ENCODE results near the gene MEGF8.

The MEGF8 gene

DNA sequence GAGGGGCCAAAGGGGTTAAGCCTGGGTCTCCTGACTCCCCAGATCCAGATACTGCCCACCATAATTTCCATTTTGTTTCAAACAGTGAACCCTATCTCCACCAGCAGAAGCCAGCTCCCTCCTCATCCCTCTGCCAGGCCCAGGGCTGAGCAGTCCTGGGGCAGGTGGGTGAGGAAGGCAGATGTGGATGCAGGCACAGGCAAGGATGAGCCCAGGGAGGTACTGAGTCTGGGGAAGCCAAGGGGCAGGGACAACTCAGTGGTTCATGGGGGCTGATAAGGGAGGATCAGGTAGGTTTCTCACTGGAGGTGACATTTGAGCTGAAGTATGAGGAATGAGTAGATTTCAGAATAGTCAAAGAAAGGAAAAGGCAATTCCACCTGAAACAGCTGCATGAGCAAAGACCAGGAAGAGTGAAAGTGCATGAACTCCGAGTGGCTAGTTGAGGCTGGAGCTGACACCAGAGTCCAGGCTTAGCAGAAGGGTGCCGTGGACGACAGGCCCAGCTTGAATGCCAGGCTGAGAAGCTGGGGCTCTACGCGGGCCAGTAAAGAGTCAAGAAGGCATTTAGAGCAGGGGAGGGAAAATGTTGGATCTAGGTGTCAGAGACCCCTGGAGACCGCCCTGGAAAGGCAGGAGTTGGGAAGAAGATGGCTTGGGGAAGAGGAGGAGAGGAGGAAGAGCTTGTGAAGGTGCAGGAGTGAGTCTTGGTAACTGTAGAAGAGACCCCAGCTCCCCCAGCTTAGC, 46.1 kb upstream of the MEGF8 start:
- DNase-seq, result no peak
- TF ChIP-seq, protein P1, sequence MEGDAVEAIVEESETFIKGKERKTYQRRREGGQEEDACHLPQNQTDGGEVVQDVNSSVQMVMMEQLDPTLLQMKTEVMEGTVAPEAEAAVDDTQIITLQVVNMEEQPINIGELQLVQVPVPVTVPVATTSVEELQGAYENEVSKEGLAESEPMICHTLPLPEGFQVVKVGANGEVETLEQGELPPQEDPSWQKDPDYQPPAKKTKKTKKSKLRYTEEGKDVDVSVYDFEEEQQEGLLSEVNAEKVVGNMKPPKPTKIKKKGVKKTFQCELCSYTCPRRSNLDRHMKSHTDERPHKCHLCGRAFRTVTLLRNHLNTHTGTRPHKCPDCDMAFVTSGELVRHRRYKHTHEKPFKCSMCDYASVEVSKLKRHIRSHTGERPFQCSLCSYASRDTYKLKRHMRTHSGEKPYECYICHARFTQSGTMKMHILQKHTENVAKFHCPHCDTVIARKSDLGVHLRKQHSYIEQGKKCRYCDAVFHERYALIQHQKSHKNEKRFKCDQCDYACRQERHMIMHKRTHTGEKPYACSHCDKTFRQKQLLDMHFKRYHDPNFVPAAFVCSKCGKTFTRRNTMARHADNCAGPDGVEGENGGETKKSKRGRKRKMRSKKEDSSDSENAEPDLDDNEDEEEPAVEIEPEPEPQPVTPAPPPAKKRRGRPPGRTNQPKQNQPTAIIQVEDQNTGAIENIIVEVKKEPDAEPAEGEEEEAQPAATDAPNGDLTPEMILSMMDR (IDR thresholded peaks at IDR 0.05; ENCODE audit: low read depth, low read length, missing control alignments), result no peak
- H3K27me3 ChIP-seq (replicated peaks), result no peaks in the 10 kb centered on the region
- H3K27ac ChIP-seq, result no peak overlapping the region
- H3K4me3 ChIP-seq (ENCODE audit: low read depth, low read length), result peak overlapping the region; percentile 68
- peaks cover 14% of the 10 kb centered on the region for H3K36me3 ChIP-seq (replicated peaks)
- in situ Hi-C loops (cut with HindIII; ENCODE audit: low pct_ligation_motif_present, low sequenced_read_pairs), result no loop called here

DNA sequence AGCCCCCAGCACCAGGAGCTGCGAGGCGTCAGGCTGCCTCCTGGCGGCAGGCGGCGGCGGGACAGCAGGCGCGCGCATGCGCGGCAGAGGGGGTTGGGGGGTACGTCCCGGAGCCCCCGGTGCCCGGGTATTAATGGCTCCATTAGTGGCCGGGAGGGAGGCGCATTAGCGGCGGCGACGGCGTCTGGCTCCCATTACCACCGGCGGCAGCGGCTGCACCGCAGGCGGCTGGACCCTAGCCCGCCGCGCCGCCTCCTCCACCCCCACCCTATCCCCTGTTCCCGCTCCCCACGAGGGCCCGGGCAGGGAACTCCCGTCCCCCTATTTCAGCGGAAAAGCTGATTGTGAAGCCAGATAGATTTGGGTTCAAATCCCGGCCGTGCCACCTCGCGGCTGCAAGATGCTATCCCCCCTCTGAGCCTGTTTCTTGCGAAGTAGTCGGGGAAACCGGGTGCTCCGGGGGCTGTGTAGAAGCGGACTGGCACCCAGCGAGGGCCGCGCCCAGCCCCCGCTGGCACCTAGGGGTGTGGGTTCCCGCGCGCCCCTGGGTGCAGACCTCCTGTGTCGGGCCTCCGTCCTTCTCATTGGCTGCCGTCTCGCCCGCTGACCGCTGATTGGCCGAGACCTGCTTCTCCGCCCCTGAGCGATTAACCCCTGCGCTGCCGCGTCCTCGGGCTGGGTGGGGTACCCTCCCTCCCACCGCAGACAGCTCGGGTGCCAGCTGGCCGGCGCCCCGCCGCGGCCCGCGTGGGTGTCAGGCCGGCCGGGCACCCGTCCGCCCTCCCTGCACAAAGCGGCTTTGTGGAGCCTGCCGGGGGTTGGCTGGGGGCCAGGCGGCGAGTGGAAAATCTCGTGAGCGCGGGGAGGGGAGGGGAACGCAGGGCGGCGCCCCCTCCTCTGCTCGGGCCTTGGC, 45.3 kb upstream of the MEGF8 start:
- peak; percentile 82 for DNase-seq
- H3K27ac ChIP-seq, result peak overlapping the region; percentile 41
- H3K36me3 ChIP-seq (replicated peaks), result peaks cover 7% of the 10 kb centered on the region
- peak overlapping the region; percentile 68 for H3K4me3 ChIP-seq (ENCODE audit: low read depth, low read length)
- TF ChIP-seq, protein P1 (IDR thresholded peaks at IDR 0.05; ENCODE audit: low read depth, low read length, missing control alignments), result peak; percentile 76
- no peaks in the 10 kb centered on the region for H3K27me3 ChIP-seq (replicated peaks)
- in situ Hi-C loops (cut with HindIII; ENCODE audit: low pct_ligation_motif_present, low sequenced_read_pairs), result no loop called here

DNA sequence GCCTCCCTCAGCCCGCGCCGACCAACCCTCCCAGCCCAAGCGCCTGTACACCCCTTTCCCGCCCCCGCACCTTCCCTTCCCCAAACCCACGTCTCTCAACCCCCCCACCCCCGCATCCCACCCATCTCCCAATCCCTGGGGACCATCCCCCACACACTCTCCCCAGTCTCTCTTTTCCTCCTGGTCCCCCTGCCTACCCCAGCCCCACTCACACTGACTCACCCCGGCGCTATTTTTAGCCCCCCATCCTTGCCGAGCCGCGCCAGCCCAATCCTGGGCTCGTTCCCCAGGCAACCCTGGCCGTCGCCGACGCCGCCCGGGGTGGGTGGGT, 44.7 kb upstream of the MEGF8 start:
- Histone ChIP-seq H3K27me3 (replicated peaks) (no peaks in the 10 kb centered on the region), H3K27ac (peak overlapping the region; percentile 41), H3K4me3 (ENCODE audit: low read depth, low read length) (peak overlapping the region; percentile 68), H3K36me3 (replicated peaks) (peaks cover 6% of the 10 kb centered on the region)
- DNase-seq, result no peak
- in situ Hi-C loops (cut with HindIII; ENCODE audit: low pct_ligation_motif_present, low sequenced_read_pairs), result no loop called here
- TF ChIP-seq, protein P1 (IDR thresholded peaks at IDR 0.05; ENCODE audit: low read depth, low read length, missing control alignments), result no peak

DNA sequence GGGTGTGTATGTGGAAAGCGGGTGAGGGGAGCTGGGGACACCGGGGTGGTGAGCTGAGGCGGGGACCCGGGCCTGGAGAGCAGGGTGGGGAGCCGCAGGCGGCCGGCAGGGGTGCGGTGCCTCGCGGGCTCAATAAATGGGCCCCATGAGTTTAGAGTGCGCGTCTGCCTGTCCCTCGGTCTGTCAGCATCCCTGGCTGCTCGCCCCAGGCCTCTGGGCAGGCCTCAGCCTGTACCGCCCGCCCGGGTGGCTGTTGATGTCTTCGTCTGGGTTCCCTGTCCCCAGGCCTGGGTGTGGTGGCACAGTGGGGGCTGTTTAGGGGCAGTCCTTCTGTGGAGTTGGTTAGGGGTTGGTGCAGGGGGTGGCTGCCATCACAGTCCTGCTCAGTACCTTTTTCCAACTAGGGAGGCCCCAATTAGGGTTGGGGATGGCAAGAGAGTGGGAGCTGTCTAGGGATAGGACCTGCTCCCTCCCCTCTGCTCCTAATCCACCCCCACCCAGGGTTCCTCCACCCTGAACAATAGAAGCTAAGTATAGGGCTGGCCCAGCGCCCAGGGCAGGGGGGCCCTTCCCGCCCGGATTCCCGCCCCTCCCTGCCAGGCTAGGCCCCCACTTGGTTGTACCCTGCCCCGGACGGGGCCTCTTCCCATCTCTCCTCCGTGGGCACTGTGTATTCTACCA, 44.1 kb upstream of the MEGF8 start:
- peak overlapping the region; percentile 31 for H3K27ac ChIP-seq
- H3K4me3 ChIP-seq (ENCODE audit: low read depth, low read length), result peak overlapping the region; percentile 68
- no peaks in the 10 kb centered on the region for H3K27me3 ChIP-seq (replicated peaks)
- in situ Hi-C loops (cut with HindIII; ENCODE audit: low pct_ligation_motif_present, low sequenced_read_pairs), result no loop called here
- no peak for DNase-seq
- peaks cover 4% of the 10 kb centered on the region for H3K36me3 ChIP-seq (replicated peaks)
- TF ChIP-seq, protein P1 (IDR thresholded peaks at IDR 0.05; ENCODE audit: low read depth, low read length, missing control alignments), result no peak

DNA sequence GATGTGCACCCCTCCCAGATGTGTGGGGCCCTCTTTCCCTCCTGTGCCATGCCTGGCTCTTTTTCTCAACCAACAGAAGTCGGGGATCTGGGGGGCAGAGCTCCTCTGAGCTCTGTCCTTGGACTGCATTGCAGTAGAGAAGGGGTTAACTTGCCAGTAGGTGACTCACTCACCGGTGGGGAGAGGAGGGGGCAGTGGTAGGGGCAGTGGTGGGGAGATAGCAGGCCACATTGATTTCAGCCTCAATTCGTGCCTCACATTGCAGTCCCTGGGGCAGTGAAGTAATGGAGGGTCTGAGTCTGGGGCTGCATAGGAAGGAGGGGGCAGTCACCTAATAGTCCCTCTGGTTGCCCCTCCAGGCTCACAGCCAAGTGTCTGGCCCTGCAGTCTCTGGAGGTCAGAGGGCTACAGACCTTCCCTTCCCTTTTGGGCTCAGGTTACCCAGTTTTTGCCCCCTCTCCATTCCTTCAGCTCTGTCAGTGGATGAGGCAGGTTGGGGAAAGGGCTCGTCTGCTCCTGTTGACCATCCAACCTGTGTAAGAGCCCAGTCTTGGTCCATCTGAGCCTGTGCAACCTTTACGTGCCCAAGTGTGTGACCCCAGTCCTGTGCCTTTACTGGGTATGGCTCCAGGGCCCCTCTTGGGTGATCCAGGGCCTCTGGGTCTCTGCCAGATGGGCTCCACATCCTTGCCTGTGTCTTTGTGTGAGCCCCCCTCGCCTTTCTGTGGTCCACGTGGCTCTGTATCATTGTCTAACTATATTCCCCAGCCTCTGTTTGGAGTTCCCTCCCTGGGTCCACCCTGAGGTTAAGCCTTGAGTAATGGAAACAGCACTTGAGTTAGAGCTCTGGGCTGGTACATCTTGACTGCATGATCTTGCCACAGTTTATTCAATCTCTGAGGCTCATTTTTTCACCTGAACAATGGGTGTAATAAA, 43.3 kb upstream of the MEGF8 start:
- no peak overlapping the region for H3K4me3 ChIP-seq (ENCODE audit: low read depth, low read length)
- in situ Hi-C loops (cut with HindIII; ENCODE audit: low pct_ligation_motif_present, low sequenced_read_pairs), result no loop called here
- H3K36me3 ChIP-seq (replicated peaks), result peaks cover 8% of the 10 kb centered on the region
- H3K27ac ChIP-seq, result peak overlapping the region; percentile 15
- no peak for DNase-seq
- no peaks in the 10 kb centered on the region for H3K27me3 ChIP-seq (replicated peaks)
- TF ChIP-seq, protein P1 (IDR thresholded peaks at IDR 0.05; ENCODE audit: low read depth, low read length, missing control alignments), result no peak

Data from brain microvascular endothelial cell (primary cell).